ENCODE data around the gene COL19A1. TPM values are rescaled to one million over a fixed set of nuclear protein-coding genes. Genes with fewer than 3 reads are reported as not detected.

The COL19A1 gene
- total RNA-seq, 2 donors from 2014 or later, result 0.14 to 0.45 TPM

DNA sequence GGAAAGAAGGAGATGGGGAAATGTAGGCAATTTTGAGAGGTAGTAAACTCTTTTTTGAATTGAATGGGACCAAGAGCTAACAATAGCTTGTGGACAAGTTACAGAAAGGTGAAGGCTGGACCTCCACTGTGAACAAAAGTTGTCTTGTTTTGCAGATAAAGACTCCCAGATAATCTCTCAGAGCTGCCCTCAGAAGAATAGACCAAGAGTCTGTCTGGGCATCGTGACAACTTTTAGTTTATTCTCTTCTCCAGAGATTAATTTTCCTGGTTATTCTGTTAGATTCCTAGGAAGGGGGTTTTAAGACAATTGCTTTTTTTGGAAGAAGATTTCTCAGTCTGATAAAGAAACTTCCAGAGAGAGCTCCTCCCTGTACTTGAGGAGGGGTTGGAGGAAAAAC, 161.9 kb downstream of the COL19A1 start:
- intact Hi-C loops (cut with DNase I), result no loop called here
- no peaks in the 10 kb centered on the region for H3K4me1 ChIP-seq (replicated peaks)
- DNase-seq (ENCODE audit: low spot score), result no peak
- no peaks in the 10 kb centered on the region for H3K36me3 ChIP-seq
- TF ChIP-seq POLR2A (IDR thresholded peaks at IDR 0.05), result no peak
- TF ChIP-seq POLR2AphosphoS5 (IDR thresholded peaks at IDR 0.05), result no peak
- H3K27me3 ChIP-seq (replicated peaks; ENCODE audit: insufficient read depth), result no peaks in the 10 kb centered on the region
- no peak overlapping the region for H3K27ac ChIP-seq
- H3K4me3 ChIP-seq, result no peak overlapping the region
- WGBS, result 33% methylated on average over 1 of the region's 1 CpG
- no peaks in the 10 kb centered on the region for H3K9me3 ChIP-seq

DNA sequence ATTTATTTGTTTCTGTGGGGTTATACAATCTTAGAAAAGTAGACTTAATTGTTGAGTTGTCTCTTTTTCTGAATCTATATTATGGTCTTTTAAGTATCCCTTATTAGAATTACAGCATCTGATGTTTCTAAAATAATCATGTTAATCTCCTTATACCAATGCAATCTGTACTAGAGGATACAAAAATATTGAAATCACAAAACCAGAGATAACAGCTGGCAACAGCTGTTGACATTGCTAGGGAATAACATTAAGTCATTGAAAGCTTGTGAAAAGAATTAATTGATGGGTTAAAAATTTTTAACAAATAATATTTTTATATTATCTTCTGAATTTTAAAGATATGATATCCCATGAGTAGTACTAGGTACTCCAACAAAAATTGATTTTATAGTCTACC, 162.6 kb downstream of the COL19A1 start:
- TF ChIP-seq, protein P1, sequence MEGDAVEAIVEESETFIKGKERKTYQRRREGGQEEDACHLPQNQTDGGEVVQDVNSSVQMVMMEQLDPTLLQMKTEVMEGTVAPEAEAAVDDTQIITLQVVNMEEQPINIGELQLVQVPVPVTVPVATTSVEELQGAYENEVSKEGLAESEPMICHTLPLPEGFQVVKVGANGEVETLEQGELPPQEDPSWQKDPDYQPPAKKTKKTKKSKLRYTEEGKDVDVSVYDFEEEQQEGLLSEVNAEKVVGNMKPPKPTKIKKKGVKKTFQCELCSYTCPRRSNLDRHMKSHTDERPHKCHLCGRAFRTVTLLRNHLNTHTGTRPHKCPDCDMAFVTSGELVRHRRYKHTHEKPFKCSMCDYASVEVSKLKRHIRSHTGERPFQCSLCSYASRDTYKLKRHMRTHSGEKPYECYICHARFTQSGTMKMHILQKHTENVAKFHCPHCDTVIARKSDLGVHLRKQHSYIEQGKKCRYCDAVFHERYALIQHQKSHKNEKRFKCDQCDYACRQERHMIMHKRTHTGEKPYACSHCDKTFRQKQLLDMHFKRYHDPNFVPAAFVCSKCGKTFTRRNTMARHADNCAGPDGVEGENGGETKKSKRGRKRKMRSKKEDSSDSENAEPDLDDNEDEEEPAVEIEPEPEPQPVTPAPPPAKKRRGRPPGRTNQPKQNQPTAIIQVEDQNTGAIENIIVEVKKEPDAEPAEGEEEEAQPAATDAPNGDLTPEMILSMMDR (IDR thresholded peaks at IDR 0.05), result no peak
- TF ChIP-seq POLR2AphosphoS5 (IDR thresholded peaks at IDR 0.05) (no peak), POLR2A (IDR thresholded peaks at IDR 0.05) (no peak)
- intact Hi-C loops (cut with DNase I), result no loop called here
- H3K27me3 ChIP-seq (replicated peaks; ENCODE audit: insufficient read depth), result no peaks in the 10 kb centered on the region
- no peaks in the 10 kb centered on the region for H3K9me3 ChIP-seq
- no peaks in the 10 kb centered on the region for H3K36me3 ChIP-seq
- H3K4me1 ChIP-seq (replicated peaks), result no peaks in the 10 kb centered on the region
- DNase-seq (ENCODE audit: low spot score), result no peak
- H3K4me3 ChIP-seq, result no peak overlapping the region
- no peak overlapping the region for H3K27ac ChIP-seq

DNA sequence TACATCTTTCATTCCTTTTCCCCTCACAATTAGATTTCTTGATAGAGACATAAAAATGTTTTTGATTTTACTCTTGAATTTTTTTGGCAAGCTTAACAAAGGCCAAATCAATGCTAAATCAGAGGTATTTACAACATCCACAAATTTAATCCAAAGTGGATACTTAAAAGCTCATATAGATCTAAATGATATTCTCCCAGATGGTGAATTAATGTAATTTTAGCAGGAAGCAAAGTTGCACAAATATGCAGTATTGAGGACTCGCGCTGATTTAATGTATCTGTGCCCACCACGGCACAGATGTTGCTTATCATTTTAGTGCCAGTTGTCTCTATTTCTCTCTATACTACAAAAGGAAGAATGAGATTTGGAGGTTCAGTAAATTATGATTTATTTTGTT, 167.4 kb downstream of the COL19A1 start:
- Histone ChIP-seq H3K4me1 (replicated peaks) (no peaks in the 10 kb centered on the region), H3K4me3 (no peak overlapping the region), H3K27ac (no peak overlapping the region), H3K36me3 (no peaks in the 10 kb centered on the region), H3K27me3 (replicated peaks; ENCODE audit: insufficient read depth) (no peaks in the 10 kb centered on the region), H3K9me3 (no peaks in the 10 kb centered on the region)
- intact Hi-C loops (cut with DNase I), result no loop called here
- WGBS, result 51% methylated on average over 3 of the region's 3 CpGs
- TF ChIP-seq, protein P1 (IDR thresholded peaks at IDR 0.05), result no peak
- TF ChIP-seq POLR2AphosphoS5 (IDR thresholded peaks at IDR 0.05) (no peak), POLR2A (IDR thresholded peaks at IDR 0.05) (no peak)
- DNase-seq (ENCODE audit: low spot score), result no peak

DNA sequence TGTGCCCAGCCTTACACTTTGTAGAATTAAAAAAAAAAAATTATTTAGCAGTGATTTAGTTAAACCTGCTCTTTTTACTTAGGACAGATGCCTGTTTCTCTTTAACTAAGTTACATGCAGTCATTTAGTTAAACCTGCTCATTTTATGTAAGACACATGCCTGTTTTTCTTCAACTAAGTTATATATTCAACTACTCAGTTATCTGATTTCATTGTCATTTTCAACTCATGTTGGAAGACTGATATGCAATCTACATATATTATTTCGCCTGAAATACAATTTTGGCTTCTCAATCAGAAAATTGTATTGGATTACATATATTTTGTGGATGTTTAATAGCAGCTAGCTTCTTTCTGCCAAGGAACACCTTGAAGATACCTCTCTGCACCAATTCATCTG, 171.1 kb downstream of the COL19A1 start:
- TF ChIP-seq POLR2AphosphoS5 (IDR thresholded peaks at IDR 0.05) (no peak), POLR2A (IDR thresholded peaks at IDR 0.05) (no peak)
- TF ChIP-seq, protein P1 (IDR thresholded peaks at IDR 0.05), result no peak
- intact Hi-C loops (cut with DNase I), result no loop called here
- Histone ChIP-seq H3K9me3 (no peaks in the 10 kb centered on the region), H3K4me1 (replicated peaks) (no peaks in the 10 kb centered on the region), H3K27ac (no peak overlapping the region), H3K36me3 (no peaks in the 10 kb centered on the region), H3K4me3 (no peak overlapping the region), H3K27me3 (replicated peaks; ENCODE audit: insufficient read depth) (no peaks in the 10 kb centered on the region)
- DNase-seq (ENCODE audit: low spot score), result no peak
- WGBS, result 91% methylated on average over 1 of the region's 1 CpG

DNA sequence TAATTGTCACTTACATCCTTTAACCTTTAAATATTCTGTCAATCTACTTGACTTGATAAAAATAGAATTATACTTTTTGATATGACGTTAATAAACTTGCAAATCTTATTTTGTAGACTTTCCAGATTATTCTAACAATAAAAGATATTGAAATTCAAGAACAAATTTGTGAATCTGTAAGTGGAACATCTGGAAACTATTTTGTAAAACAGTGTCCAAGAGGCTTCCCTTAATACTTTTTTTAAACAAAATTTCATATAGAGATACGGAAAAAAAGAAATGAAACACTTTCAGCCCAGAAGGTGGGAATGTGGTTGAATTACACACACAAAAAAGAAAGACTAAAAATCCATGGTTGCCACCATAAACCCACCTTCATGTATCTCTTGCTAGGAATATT, 174.4 kb downstream of the COL19A1 start:
- TF ChIP-seq POLR2AphosphoS5 (IDR thresholded peaks at IDR 0.05) (no peak), POLR2A (IDR thresholded peaks at IDR 0.05) (no peak)
- TF ChIP-seq, protein P1 (IDR thresholded peaks at IDR 0.05), result no peak
- intact Hi-C loops (cut with DNase I), result no loop called here
- WGBS, result 65% methylated on average over 2 of the region's 2 CpGs
- H3K9me3 ChIP-seq, result no peaks in the 10 kb centered on the region
- no peak overlapping the region for H3K27ac ChIP-seq
- no peaks in the 10 kb centered on the region for H3K27me3 ChIP-seq (replicated peaks; ENCODE audit: insufficient read depth)
- no peaks in the 10 kb centered on the region for H3K36me3 ChIP-seq
- DNase-seq (ENCODE audit: low spot score), result no peak
- no peak overlapping the region for H3K4me3 ChIP-seq
- no peaks in the 10 kb centered on the region for H3K4me1 ChIP-seq (replicated peaks)

Measured in prostate gland (tissue), 2 donors.